SK-N-MC (cell line): Measurements from ENCODE around the gene VRTN.

ENCODE experiments used
- EZH2 ChIP-seq: fragments of 200-600 bp; sonication (generic); IDR thresholded peaks from one replicate; pipeline ENCODE4 v1.6.1; 2017; ENCODE audit warnings: antibody characterized with exemption
- FOXP2 ChIP-seq: optimal IDR thresholded peaks from 2 replicates; pipeline ENCODE3; 2011; ENCODE audit warnings: mild to moderate bottlenecking, moderate library complexity; ENCODE audit not compliant: insufficient read depth; ENCODE audit errors: extremely low read length, control extremely low read depth
- POLR2AphosphoS5 ChIP-seq: IDR thresholded peaks from 2 replicates; pipeline ENCODE4 v1.6.1; 2012; ENCODE audit warnings: mild to moderate bottlenecking, low read depth, low read length, borderline replicate concordance

GRCh38 chr14:74360163-74360562, 11.9 kb downstream of the VRTN start:
- TF ChIP-seq FOXP2 = no peak
- no peak for TF ChIP-seq POLR2AphosphoS5
- TF ChIP-seq EZH2 = no peak
